Memory B cell (primary cell): ENCODE results near the gene MX2.
"Not testable (repeated sequence)": the region's sequence is repeated elsewhere in the genome, so short reads cannot be mapped to it uniquely, and the experiment has no call there.

ENCODE experiments used
- ATAC-seq: fragments of 150-1000 bp; cut with Tn5 transposase; 2 replicates; pipeline ENCODE4 v1.10.0; 2021; ENCODE audit warnings: low read depth, mild to moderate bottlenecking, moderate library complexity
- DNase-seq, 2 donors: peaks; one replicate each; pipeline ENCODE4 v3.0.0; 2022; ENCODE audit warnings: low spot score in 2 of 2
- H3K27ac Mint-ChIP-seq: one replicate; pipeline ENCODE4 v1.8.0; 2022; ENCODE audit warnings: mild to moderate bottlenecking, moderate library complexity, mixed read lengths
- H3K27me3 Mint-ChIP-seq: one replicate; pipeline ENCODE4 v1.8.0; 2022; ENCODE audit warnings: mixed read lengths
- H3K36me3 Mint-ChIP-seq: one replicate; pipeline ENCODE4 v1.8.0; 2022; ENCODE audit warnings: mild to moderate bottlenecking, mixed read lengths
- H3K4me1 Mint-ChIP-seq: one replicate; pipeline ENCODE4 v1.8.0; 2022; ENCODE audit warnings: mixed read lengths
- H3K4me3 Mint-ChIP-seq: one replicate; pipeline ENCODE4 v1.8.0; 2022; ENCODE audit warnings: mild to moderate bottlenecking, moderate library complexity, mixed read lengths
- H3K9me3 Mint-ChIP-seq: one replicate; pipeline ENCODE4 v1.8.0; 2022; ENCODE audit warnings: mixed read lengths

Gene MX2

GRCh38 chr21:41361786-41362604 is at the start of gene MX2:
MX2 (plus strand) TSS chr21:41362027; CDS start chr21:41376907, 14,880 bp downstream.
- peak within 1 kb of the TSS; percentile 100 for H3K27ac Mint-ChIP-seq
- H3K9me3 Mint-ChIP-seq, result no peaks in the 10 kb centered on the region

GRCh38 chr21:41313285-41314164 is 48.3 kb upstream of the MX2 start:
- DNase-seq, H3K36me3 Mint-ChIP-seq, H3K9me3 Mint-ChIP-seq, H3K4me1 Mint-ChIP-seq, ATAC-seq, H3K27ac Mint-ChIP-seq, H3K4me3 Mint-ChIP-seq: not testable (repeated sequence)
- H3K27me3 Mint-ChIP-seq, result peaks cover 22% of the 10 kb centered on the region

More at GRCh38 chr21:41361786-41362604, at the start of gene MX2:
- Mint-ChIP-seq H3K27me3 (no peaks in the 10 kb centered on the region), H3K36me3 (peaks cover 9% of the 10 kb centered on the region), H3K4me3 (peak within 1 kb of the TSS; percentile 92), H3K4me1 (peaks cover 39% of the 10 kb centered on the region)
- DNase-seq (peak; percentile 70 to 83), ATAC-seq (peak; percentile 86)

- Mint-ChIP-seq H3K4me1 (no peaks in the 10 kb centered on the region), H3K27ac (no peak overlapping the region), H3K27me3 (peaks cover 16% of the 10 kb centered on the region), H3K9me3 (no peaks in the 10 kb centered on the region), H3K36me3 (no peaks in the 10 kb centered on the region), H3K4me3 (no peak overlapping the region)
- ATAC-seq, result no peak
- DNase-seq, result no peak
Observed at GRCh38 chr21:41315726-41316125, 46.1 kb upstream of the MX2 start.

- no peaks in the 10 kb centered on the region for H3K36me3 Mint-ChIP-seq
- H3K27ac Mint-ChIP-seq, result no peak within 1 kb of the TSS
- peaks cover 18% of the 10 kb centered on the region for H3K27me3 Mint-ChIP-seq
- no peaks in the 10 kb centered on the region for H3K9me3 Mint-ChIP-seq
- ATAC-seq, result peak; percentile 24
- peak within 1 kb of the TSS; percentile 50 for H3K4me3 Mint-ChIP-seq
- no peak for DNase-seq
- no peaks in the 10 kb centered on the region for H3K4me1 Mint-ChIP-seq
Observed at GRCh38 chr21:41316200-41317062, 45.4 kb upstream of the MX2 start, which contains the start of gene FAM3B. FAM3B (plus strand) TSS chr21:41316801; CDS start chr21:41316880, 79 bp downstream.

GRCh38 chr21:41317063-41317392 is 44.8 kb upstream of the MX2 start:
- Mint-ChIP-seq H3K27me3 (peaks cover 19% of the 10 kb centered on the region), H3K27ac (no peak overlapping the region), H3K36me3 (no peaks in the 10 kb centered on the region), H3K4me3 (peak overlapping the region; percentile 50), H3K4me1 (peaks cover 3% of the 10 kb centered on the region), H3K9me3 (no peaks in the 10 kb centered on the region)
- ATAC-seq (no peak), DNase-seq (no peak)

- Mint-ChIP-seq H3K9me3 (no peaks in the 10 kb centered on the region), H3K27me3 (peaks cover 18% of the 10 kb centered on the region), H3K36me3 (no peaks in the 10 kb centered on the region), H3K4me3 (peak overlapping the region; percentile 50), H3K27ac (no peak overlapping the region), H3K4me1 (peaks cover 3% of the 10 kb centered on the region)
- no peak for ATAC-seq
- no peak for DNase-seq
Observed at GRCh38 chr21:41317458-41317857, 44.4 kb upstream of the MX2 start.

- Mint-ChIP-seq H3K27ac (no peak overlapping the region), H3K36me3 (no peaks in the 10 kb centered on the region), H3K4me1 (peaks cover 3% of the 10 kb centered on the region), H3K4me3 (no peak overlapping the region), H3K27me3 (peaks cover 17% of the 10 kb centered on the region), H3K9me3 (no peaks in the 10 kb centered on the region)
- no peak for ATAC-seq
- no peak for DNase-seq
Observed at GRCh38 chr21:41318218-41318617, 43.6 kb upstream of the MX2 start.

GRCh38 chr21:41319273-41319672 is 42.6 kb upstream of the MX2 start:
- Mint-ChIP-seq H3K4me3 (no peak overlapping the region), H3K27me3 (peaks cover 17% of the 10 kb centered on the region), H3K36me3 (no peaks in the 10 kb centered on the region), H3K4me1 (peaks cover 3% of the 10 kb centered on the region), H3K9me3 (no peaks in the 10 kb centered on the region), H3K27ac (no peak overlapping the region)
- DNase-seq (no peak), ATAC-seq (no peak)

GRCh38 chr21:41321211-41321907 is 40.5 kb upstream of the MX2 start:
- no peak overlapping the region for H3K4me3 Mint-ChIP-seq
- peaks cover 7% of the 10 kb centered on the region for H3K27me3 Mint-ChIP-seq
- no peaks in the 10 kb centered on the region for H3K36me3 Mint-ChIP-seq
- H3K9me3 Mint-ChIP-seq, result no peaks in the 10 kb centered on the region
- ATAC-seq (peak; percentile 60), DNase-seq (no peak)
- peaks cover 3% of the 10 kb centered on the region for H3K4me1 Mint-ChIP-seq
- H3K27ac Mint-ChIP-seq, result no peak overlapping the region

GRCh38 chr21:41321908-41322495 is 39.8 kb upstream of the MX2 start:
- H3K4me1 Mint-ChIP-seq, result peaks cover 3% of the 10 kb centered on the region
- H3K27me3 Mint-ChIP-seq, result peaks cover 7% of the 10 kb centered on the region
- H3K36me3 Mint-ChIP-seq, result no peaks in the 10 kb centered on the region
- ATAC-seq (no peak), DNase-seq (no peak)
- no peaks in the 10 kb centered on the region for H3K9me3 Mint-ChIP-seq
- no peak overlapping the region for H3K27ac Mint-ChIP-seq
- H3K4me3 Mint-ChIP-seq, result no peak overlapping the region

DNA sequence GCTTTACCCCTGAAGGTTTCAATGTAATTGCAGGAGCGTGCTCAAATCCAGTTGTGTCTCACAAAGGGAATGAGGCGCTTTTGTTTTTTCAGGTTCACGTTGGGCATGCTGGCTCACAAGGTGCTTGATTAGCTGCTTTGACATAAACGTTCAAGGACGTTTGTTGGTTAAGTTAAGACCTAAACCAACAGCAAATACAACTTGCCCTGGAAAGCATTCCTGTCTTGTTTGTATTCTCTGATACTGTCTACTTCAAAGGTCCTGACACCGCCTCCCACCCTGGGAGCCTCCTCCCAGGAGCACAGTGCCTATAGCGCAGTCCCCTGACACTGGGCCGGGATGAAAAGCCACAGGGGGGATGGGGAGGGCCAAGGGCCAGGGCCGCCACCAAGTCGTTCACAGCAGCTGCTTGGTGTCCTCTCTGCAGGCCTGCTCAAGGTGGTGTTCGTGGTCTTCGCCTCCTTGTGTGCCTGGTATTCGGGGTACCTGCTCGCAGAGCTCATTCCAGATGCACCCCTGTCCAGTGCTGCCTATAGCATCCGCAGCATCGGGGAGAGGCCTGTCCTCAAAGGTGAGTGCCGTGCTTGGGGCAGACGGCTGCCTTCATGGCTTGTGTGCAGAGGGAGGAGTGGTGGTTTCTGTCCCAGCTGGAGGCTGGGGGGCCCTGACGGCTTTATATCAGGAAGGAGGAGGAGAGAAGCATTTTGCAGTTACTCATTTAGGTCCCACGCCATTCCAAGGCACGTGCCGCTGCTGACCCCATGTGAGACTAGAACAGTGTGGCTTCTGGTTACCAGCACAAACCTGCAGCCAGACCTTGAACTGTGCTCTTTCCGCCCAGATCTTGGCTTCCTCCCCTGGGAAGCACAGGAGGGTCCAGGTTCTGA is 39.1 kb upstream of the MX2 start:
- no peak overlapping the region for H3K4me3 Mint-ChIP-seq
- H3K9me3 Mint-ChIP-seq, result no peaks in the 10 kb centered on the region
- H3K4me1 Mint-ChIP-seq, result peaks cover 3% of the 10 kb centered on the region
- DNase-seq, result no peak
- no peaks in the 10 kb centered on the region for H3K36me3 Mint-ChIP-seq
- ATAC-seq, result no peak
- H3K27ac Mint-ChIP-seq, result no peak overlapping the region
- H3K27me3 Mint-ChIP-seq, result peaks cover 4% of the 10 kb centered on the region

DNA sequence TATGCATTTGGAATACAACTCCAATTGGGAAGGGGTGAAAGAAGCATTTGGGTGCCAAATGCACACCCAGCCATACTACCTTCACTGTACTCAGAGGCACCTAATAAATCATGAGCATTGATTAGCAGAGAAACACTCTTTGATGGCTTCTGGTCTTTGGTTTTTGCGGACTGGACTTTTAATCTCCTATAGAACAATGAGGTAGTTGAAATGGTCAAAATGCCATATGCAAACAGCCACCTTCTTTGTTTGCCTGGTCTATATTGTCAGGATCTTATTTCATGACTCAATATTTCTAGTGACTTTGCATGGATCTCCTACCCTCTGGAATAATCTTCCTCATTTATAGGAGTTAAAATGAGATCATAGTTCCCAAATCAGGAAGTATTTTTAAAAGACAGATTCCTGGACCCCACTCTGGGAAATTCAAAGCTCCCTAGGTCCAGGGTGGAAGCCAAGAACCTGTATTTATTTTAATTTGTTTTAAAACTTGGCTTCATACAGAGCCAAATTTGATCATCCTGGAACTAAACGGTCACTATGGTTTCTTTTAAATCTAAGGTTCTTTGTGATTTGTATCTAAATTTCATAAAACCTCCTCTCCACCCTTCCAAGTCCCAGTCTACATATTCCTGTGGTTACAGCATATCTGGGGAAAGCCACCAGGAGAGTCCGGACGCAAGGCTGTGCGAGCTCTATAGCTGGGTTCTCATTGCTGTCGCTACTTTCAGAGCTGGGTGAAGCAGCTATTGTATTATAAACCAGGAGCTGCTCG is 36.5 kb upstream of the MX2 start:
- no peak overlapping the region for H3K27ac Mint-ChIP-seq
- ATAC-seq (no peak), DNase-seq (no peak)
- H3K4me3 Mint-ChIP-seq, result no peak overlapping the region
- H3K4me1 Mint-ChIP-seq, result peaks cover 3% of the 10 kb centered on the region
- H3K27me3 Mint-ChIP-seq, result peaks cover 6% of the 10 kb centered on the region
- no peaks in the 10 kb centered on the region for H3K36me3 Mint-ChIP-seq
- no peaks in the 10 kb centered on the region for H3K9me3 Mint-ChIP-seq
